Measurements from ENCODE around the gene PIK3R4. TPM values are rescaled to one million over a fixed set of nuclear protein-coding genes. Genes with fewer than 3 reads are reported as not detected.

PIK3R4 gene
- 30.3 and 30.4 TPM in 2 replicates for total RNA-seq

DNA sequence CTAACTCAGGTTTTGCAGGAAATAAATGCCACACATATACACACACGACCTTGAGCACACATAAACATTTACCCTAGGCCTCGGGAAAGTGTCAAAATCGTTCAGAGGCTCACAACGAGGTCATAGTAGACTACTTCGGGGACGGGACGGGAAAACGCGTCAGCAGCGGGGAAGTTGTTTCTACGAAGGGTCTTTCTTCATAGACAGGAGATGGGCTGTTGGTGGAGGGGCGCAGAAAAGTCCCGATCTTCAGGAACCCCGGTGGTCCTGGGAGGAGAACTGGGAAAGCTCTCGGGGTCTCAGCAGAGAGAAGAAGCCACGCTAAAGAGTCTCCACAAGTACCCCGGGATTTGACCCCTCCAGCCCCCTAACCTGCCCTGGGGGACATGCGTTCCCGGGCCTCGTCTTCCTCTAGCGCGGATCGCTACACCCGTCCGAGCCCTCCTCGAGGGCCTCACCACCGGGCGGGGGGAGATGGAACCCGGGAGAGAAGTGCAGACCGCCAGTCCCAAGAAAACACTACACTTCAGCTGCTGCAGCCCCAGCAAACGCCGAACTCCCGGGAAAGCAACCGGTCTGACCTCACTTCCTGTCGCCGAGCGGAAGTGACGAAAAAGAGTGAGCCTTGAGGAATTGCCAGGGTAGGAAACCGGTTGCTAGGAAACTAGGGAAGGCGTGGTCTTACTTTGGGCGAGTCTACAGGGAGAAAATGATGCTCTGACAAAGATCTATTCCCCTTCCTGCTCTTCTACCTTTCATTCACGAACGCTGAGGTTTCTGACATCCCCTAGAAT, at the start of gene PIK3R4:
Gene PIK3R4, minus strand, starts transcription at position 584 of the 794 bp plus-strand sequence. CDS start 1,611 bp downstream, outside the sequence.

Other genes with a start within 250 kb of the PIK3R4 start
- 0.09 TPM in 1 of 2 replicates, not detected in the other for gene COL6A6, start 229.7 kb downstream of the PIK3R4 start, total RNA-seq
- 117 and 224 TPM in 2 replicates for gene ATP2C1, start 147.3 kb upstream of the PIK3R4 start, total RNA-seq

All from endothelial cell of coronary artery (primary cell).